Central memory CD4-positive, alpha-beta T cell (primary cell): ENCODE results near the gene SPATA13.

Source experiments
- DNase-seq: peaks from one replicate; pipeline ENCODE4 v3.0.0; 2022

The SPATA13 gene

DNA sequence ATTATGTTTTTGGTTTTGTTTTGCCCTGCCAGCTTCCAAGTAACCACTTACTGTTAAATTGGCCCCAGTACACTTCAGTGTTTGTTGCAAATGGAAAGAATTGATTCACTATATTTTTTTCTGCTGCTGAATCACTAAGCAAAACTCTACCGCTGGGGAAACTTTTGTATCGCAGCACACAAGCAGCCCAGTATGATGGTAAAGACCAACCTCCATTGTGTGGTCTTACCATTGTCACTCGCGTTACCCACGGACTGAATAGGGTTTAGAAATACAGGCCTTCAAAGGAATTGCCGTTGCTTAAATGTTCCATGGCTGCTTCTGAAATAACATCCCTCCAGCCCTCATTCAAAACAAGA lies 7.9 kb downstream of the SPATA13 start:
- DNase-seq, result no peak

DNA sequence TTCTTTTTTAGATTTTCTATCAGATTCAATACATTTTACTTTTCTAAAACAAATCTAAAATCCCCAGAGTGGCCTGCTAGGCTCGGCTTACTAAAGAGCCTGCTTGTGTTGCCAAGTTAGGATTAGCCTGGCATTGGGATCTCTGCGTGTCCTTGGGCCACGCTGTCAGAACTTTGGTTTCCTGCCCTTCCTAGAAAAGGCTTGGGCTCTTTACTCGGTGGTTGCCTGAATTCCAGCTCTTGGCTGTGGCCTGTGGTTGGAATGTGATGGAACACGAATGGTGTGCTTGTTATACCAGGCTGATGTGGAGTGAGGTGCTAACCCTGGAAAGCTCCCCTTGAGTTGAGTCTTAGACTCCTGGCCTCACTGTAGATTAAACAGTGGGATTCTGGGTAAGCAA lies 8.5 kb downstream of the SPATA13 start:
- DNase-seq, result no peak

DNA sequence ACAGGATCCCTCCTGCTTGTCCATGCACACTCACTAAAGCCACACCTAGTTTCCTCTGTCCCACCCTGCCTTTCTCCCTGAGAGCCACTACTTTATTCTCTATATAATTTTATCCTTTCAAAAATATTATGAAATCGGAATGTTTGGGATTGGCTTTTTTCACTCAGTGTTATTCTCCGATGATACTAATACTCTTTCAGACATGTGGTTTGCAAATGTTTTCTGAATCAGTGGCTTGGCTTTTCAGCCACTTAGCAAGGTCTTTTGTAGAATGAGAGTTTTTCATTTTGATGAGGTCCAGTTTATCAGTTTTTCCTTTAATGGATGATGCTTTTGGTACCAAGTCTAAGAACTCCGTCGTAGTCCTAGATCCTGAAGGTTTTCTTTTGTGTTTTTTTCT lies 11.6 kb downstream of the SPATA13 start:
- DNase-seq, result no peak

DNA sequence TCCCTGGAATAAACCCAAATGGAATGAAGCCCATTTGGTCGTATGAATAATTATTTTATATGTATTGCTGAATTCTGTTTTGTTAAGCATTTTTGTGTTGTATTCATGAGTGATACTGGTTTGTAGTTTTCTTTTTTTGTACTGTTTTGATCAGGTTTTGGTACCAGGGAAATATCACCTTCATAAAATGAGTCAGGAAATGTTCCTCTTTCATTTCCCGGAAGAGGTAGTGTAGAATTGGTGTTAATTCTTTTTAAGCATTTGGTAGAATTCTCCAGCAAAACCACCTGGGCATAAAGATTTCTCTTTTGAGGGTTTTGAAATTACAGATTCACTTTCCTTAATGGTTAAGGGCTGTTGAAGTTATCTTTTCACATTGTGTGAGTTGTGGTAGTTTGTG lies 13.3 kb downstream of the SPATA13 start:
- no peak for DNase-seq

DNA sequence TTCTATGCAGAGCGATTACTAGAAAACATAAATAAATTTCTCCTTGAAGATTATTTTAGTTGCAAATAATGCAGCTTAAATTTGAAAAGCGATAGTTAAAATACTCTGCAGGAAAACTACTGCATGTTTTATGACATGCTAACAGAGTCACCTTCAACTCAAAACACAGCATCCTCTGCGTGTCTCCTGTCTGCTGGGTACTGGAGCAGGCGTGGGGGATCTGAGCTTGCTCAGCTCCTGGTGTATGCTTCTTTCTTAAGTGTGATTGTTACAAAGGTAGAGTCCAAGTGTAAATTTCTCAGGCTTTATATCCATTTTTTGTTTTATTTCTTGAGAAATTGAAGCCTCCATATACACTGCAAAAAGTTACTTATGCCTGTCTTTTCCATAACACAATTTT lies 15.3 kb downstream of the SPATA13 start:
- no peak for DNase-seq

DNA sequence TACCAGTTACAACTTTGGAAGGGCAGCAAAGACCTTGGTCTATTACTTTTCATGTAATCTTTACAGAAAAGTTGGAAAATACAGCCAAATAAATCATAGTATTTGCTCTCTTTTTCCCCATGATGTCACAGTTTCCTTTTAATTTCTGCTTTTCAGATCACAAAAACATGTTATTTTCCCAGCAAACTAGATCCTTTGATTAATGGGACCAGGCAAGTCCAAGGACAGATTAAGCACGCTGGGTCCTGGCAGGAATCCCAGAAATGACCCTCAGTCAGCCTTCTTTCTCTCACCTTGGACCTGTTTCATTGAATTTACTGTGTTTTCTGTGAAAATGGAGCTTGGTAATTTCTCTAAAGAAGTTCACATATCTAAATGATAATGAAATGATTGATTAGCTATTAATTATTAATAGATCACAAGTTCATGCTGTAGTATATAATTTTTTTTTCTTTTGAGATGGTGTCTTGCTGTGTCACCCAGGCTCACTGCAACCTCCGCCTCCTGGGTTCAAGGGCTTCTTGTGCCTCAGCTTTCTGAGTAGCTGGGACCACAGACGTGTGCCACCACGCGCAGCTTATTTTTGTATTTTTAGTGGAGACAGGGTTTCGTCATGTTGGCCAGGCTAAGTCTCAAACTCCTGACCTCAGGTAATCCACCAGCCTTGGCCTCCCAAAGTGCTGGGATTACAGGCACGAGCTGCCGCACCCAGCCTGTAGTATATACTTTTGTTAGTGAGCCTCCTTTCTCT lies 16.0 kb downstream of the SPATA13 start:
- no peak for DNase-seq

DNA sequence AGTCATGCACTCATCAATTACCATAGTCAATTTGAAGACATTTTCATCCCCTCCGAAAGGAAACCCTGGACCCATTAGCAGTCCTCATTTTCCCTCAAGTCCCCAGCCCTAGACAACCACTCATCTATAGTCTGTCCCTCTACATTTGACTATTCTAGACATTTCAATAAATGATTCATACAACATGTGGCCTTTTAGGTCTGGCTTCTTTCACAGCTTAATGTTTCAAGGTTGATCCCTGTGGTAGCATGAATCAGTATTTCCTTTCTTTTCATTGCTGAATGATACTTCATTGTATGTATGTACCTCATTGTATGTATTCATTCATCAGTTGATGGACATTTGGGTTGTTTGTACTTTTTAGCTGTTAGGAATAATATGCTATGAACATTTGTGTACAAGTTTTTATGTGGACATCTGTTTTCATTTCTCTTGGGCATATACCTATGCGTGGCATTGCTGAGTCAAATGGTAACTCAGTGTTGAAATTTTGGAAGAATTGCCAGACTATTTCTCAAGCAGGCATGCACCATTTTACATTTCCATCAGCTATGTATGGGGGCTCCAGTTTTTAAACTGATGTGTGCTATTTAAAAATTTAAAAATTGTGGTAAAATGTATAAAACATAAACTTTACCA lies 18.4 kb downstream of the SPATA13 start:
- DNase-seq, result no peak

DNA sequence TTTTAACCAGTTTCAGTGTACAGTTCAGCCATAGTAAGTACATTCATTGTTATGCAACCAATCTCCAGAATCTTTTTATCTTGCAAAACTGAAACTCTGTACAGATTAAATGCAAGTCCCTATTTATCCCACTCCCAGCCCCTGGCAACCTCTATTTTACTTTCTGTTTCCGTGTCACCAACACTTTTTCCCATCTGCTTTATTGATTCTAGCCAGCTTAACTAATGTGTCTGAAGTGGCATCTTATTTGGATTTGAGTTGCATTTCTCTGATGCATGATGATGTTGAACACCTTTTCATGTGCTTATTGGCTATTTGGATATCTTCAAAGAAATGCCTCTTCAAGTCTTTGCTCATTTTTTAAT lies 18.9 kb downstream of the SPATA13 start:
- DNase-seq, result no peak

DNA sequence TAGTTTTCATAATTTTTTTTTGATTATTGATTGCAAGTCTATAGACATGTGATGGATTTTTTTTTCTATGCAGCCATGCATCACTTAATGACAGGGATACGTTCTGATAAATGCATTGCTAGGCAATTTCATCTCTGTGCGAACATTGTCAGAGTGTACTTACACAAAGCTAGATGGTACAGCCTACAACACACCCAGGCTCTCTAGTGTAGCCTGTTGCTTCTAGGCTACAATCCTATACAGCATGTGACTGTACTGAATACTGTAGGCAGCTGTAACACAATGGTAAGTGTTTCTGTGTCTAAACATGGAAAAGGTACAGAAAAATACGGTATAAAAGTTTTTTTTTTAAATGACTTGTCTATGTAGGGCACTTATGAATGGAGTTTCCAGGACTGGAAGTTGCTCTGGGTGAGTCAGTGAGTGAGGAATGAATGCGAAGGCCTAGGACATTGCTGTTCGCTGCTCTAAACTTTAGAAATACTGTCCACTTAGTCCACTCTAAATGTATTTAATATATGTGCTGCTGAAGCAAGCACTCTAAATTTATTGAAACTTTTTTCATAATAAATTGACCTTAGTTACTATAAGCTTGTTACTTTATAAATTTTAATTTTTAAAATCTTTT lies 20.3 kb downstream of the SPATA13 start:
- no peak for DNase-seq

DNA sequence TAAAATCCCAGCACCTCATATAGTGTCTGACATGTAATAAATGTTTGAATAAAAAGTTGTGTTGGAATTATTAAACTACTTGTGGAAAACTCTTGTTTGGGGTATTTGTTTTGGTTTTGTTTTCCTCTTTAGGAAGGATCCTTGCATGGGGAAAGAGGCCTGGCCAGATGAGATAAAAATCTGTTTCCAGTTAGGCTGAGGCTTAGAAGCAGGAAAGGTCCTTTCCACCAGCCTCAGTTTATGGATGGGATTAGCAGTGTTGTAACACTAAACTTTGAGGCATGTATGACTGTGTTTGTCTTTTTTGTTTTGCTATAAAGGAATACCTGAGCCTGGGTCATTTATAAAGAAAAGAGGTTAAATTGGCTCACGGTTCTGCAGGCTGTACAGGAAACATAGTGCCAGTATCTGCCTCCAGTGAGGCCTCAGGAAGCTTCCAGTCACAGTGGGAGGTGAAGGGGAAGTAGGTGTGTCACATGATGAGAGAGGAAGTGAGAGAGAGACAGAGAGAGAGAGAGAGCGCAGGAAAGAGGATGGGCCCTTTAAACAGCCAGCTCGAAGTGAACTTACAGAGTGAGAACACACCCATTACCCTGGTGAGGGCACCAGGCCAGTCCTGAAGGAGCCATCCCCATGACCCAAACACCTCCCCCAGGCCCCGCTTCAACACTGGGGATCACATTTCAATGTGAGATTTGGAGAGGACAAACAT lies 21.6 kb downstream of the SPATA13 start:
- no peak for DNase-seq

DNA sequence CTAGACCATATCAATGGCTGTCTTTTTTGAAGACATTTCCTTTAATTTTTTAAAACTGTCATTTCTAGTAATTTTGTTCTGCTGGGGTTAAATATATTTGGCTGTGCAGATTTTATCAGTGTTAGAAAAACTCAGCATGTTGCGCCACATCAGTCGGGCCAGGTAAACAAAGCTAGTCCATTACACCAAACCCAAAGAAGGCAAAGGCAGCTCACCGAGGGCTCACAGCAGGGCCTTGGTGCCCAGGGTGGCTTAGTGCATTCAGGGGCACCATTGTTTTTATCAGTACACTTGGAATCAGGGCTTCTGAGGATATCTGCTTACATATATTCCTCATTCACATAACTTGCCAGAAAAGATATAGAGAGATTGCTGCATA lies 22.2 kb downstream of the SPATA13 start:
- DNase-seq, result no peak

DNA sequence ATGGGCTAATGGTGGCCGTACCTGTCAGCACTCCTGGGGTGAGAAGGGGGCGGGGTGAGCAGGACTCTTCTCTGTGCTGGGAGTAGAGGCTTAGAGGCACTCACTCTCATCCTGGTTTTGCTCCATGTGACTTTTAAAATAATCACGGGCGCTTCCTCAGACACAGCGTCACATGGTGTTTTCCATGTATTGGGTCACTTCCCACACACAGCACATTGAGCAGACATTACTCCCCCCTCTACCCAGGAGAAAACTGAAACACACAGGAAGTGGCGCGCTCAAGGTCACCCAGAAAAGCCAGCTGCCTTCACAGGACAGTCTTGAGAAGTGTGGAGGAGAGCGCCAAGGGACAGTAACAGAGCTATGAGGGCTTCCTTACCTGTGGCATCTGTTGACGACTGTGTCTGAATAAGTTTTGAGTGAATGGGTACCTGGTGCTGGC lies 23.2 kb downstream of the SPATA13 start:
- no peak for DNase-seq

DNA sequence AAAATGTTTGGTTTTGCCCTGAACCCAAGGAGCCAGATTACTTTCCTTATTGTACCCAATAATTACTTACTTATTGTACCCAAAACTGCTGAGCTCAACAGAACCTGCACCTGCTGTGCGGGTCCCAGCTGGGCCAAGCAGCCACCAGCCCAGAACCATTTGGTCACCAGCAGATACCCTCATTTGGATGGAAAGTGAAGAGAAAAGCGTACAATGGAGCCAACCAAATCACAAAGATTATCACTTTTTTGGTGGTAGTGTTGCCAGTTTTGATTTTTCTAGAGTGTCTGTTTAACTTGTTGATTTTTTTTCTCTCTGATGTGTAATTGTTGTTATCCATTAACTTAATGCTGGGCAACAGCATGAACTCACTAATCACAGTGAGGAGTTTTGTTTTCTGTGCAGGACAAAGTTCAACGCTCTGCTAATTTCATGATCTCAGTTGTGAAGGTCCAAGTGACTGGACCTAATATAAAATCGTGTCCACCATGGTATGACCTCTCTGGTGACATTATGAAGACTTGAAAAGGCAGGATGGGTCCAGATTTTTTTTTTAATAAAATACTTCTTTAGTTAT lies 23.8 kb downstream of the SPATA13 start:
- DNase-seq, result no peak

DNA sequence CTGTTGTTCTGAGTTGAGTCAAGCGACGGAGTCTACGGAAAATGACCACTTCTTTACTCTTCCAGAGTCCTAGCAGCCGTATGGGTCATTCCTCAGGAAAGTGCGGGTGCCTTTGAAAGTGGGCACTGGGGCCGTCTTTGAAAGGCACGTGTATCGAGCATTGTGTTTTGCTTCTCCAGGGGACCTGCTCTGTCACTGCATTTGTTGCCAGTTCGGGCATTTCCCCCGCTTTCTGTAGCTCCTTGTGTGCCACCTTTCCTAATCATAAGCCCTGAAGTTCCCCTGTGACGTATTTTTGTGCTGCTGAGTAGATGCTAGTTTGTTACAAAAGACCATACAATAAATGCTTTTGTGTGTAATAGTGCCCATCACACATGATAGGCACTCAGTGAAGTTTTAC lies 24.4 kb downstream of the SPATA13 start:
- DNase-seq, result no peak

DNA sequence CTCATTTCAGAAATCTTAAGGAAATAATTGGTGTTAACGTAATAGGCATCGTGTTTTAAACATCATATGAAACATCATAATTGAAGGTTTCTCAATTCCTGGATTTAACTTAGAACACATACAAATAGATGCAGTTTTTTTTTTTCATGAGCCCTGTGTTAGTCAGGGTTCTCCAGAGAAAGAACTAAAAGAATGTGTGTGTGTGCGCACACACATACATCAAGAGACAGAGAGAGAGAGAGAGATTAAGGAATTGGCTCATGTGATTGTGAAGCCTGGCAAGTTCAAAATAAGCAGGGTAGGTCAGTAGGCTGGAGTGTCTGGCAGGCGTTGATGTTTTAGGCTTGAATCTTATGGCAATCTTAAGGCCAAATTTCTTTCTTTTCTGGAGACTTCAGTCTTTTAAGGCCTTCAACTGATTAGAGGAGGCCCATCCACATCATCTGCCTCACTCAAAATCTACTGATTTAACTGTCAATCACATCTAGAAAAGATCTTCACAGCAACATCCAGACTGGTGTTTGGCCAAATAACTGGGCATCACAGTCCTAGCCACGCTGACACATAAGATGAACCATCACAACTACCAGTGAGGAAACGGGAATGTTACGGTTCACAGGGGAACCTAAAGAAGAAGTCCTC lies 25.2 kb downstream of the SPATA13 start:
- DNase-seq, result no peak

DNA sequence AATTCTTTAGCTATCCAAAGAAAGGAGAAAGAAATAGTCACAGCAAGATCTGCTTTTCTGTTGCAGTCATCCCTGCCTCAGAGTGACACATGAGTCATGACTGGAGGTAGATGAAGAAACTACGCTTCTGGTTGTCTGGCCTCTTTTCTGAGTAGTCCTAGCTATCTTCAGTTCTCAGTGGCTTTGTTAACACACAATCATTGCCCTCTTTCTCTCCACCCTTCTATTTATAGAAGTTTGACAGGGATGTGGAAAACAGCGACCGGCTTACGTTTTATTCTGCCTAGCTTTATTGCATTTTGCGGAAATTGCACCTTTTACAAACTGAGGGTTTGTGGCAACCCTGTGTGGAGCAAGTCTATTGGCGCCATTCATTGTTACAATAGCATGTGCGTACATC lies 26.7 kb downstream of the SPATA13 start:
- no peak for DNase-seq

DNA sequence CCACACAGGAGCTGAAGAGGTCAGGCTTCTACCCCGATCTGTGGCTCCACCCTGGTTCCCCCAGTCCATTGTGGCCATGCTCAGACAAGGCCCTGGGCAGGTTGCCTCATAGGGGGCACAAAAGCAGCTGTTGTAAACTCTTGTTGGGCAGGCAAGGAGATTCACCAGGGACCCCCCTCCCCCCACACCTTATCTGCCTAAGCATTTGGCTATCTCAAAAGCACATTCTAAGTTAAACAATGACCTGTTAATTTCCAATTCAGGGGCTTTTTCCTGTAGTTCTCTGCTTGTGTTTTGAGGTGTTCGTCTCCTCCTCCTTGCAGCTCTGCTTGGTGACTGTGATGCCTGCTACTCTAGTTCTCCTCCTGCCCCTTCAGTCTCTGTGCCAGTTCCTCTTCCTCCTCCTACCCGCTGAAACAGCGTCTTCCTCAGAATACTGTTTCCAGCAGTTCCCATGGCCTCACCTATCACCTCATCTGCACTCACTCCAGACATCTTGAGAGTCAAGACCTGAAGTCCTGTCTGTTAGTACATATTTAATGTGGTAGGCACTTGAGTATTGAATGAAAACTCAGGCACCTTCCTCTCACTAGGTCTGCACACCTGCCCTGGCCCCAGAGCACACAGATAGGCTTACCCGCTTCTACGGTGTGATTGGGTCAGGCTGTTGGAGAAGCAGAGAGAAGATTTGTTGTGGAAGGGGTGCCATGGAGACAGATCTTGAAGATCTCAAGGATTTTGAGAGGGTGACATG lies 31.7 kb downstream of the SPATA13 start:
- no peak for DNase-seq

DNA sequence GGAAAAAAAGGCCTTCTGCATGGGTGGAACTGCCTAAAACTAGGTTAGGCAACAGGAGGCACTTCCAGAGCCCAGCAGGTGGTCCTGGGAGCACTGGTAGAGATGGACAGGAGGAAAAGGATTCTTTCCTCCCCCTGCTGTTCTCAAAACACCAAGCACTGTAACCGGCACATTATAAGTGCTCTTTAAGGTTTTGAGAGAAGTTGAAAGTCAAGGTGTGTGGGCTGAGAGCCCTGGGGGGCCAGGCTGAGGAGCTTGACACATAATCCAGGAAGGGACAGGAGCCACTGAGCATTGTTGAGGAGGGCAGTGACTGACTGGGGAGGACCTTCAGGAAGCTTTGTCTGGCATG lies 32.3 kb downstream of the SPATA13 start:
- no peak for DNase-seq

DNA sequence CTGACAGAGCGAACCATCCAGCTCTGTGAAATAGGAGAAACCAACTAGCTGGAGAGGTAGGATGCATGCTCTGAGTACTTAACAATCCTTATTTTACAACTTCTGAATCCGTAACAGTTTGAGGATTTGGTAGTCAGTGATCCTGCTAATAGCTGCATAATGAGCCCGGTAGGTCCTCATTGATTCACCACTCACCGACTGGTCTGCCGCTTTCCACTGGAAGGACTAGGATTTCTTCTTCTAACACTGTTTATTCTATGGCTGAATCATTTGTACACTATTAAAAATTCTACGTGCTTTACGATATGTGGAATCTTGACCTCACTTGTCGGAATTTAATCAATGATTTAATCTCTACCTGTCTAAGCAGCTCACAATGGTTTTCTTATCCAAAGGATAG lies 33.9 kb downstream of the SPATA13 start:
- no peak for DNase-seq

DNA sequence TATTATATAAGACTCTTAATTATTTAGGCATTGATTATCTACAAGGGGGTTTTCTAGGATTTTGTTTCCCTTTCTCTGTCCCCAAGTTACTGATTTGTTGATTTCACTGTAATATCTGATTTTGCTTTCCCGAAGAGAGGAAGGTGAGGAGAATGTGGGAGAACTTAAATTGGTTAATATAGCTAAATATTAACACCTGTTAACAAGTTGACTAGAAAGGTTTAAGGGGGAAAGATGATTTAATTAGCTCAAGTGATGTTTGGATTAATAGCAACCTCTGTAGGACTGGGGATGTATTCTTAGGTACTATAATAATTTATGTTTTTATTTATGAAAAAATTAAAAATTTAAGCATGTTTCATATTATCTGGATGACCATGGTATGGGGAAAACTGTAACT lies 35.1 kb downstream of the SPATA13 start:
- no peak for DNase-seq

DNA sequence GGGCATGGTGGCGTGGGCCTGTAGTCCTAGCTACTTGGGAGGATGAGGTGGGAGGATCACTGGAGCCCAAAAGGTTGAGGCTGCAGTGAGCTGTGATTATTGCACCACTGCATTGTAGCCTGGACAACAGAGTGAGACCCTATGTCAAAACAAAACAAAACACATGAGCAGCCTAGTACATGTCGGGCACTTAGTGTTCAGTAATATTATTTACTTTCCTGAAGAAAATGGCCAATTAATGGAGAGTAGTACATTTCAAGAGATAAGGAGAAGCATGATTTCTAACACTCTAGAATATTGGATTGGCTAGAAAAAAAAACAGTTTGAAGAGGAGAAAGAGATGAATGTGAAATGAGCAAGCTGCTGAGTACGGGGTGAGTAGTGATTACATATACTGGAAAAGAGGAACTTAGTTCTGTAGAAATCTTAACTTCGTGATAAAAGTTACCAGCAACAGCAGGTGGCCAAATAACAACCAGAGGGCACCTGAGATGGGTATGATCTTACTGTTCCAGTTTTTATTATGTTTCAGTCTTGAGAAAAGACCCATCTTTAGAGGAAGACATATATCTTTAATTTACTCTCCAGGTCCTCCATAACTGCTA lies 36.2 kb downstream of the SPATA13 start:
- DNase-seq, result no peak

DNA sequence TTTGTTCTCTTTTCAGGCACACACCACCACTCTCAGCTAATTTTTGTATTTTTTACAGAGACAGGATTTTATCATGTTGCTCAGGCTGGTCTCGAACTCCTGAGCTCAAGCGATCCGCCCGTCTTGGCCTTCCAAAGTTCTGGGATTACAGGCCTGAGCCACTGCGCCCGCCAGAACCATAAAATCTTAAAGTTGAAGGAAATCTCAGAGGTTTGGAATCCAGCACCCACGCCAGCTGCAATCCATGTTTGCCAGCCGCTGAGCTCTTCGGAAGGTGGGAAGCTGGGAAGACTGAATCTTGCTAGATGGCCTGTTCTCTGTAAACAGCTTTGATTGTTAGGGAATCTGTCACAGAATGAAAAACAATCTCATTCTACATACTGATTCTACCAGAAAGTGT lies 38.5 kb downstream of the SPATA13 start:
- no peak for DNase-seq
